ENCODE results near the gene CRELD2. TPM values are rescaled to one million over a fixed set of nuclear protein-coding genes. Genes with fewer than 3 reads are reported as not detected.
A peak's percentile ranks its signal among the peaks of the same experiment; 100 is the strongest.

Gene CRELD2
- total and polyA plus RNA-seq, 3 donors from 2014 or later = 57.9 to 64.2 (median 58.3) TPM

- no peak for DNase-seq
- Histone ChIP-seq H3K27me3 (no peaks in the 10 kb centered on the region), H3K4me3 (no peak overlapping the region), H3K4me1 (peaks cover 12% of the 10 kb centered on the region), H3K36me3 (ENCODE audit: low read depth, missing control alignments) (no peaks in the 10 kb centered on the region), H3K27ac (peak overlapping the region in 1 of 2 donors; percentile 51), H3K9me3 (no peaks in the 10 kb centered on the region)
- intact Hi-C loops (cut with DNase I; ENCODE audit: low total_unique reads) = no loop called here
- WGBS, 2 donors = 27 to 33% methylated on average over 11 to 17 of the region's 17 CpGs
- no peak for TF ChIP-seq POLR2A (IDR thresholded peaks at IDR 0.05)
- TF ChIP-seq, protein P1, sequence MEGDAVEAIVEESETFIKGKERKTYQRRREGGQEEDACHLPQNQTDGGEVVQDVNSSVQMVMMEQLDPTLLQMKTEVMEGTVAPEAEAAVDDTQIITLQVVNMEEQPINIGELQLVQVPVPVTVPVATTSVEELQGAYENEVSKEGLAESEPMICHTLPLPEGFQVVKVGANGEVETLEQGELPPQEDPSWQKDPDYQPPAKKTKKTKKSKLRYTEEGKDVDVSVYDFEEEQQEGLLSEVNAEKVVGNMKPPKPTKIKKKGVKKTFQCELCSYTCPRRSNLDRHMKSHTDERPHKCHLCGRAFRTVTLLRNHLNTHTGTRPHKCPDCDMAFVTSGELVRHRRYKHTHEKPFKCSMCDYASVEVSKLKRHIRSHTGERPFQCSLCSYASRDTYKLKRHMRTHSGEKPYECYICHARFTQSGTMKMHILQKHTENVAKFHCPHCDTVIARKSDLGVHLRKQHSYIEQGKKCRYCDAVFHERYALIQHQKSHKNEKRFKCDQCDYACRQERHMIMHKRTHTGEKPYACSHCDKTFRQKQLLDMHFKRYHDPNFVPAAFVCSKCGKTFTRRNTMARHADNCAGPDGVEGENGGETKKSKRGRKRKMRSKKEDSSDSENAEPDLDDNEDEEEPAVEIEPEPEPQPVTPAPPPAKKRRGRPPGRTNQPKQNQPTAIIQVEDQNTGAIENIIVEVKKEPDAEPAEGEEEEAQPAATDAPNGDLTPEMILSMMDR (IDR thresholded peaks at IDR 0.05) = no peak
Measured at GRCh38 chr22:49975543-49976389, 57.3 kb downstream of the CRELD2 start.

GRCh38 chr22:49976439-49977175, 58.2 kb downstream of the CRELD2 start:
- H3K36me3 ChIP-seq (ENCODE audit: low read depth, missing control alignments) = no peaks in the 10 kb centered on the region
- no peak for DNase-seq
- no peaks in the 10 kb centered on the region for H3K27me3 ChIP-seq
- TF ChIP-seq, protein P1 (IDR thresholded peaks at IDR 0.05) = no peak
- no peak overlapping the region for H3K4me3 ChIP-seq
- 61 to 68% methylated on average over 15 of the region's 15 CpGs for WGBS, 2 donors
- peaks cover 4% of the 10 kb centered on the region for H3K4me1 ChIP-seq
- H3K9me3 ChIP-seq = no peaks in the 10 kb centered on the region
- intact Hi-C loops (cut with DNase I; ENCODE audit: low total_unique reads) = no loop called here
- H3K27ac ChIP-seq = peak overlapping the region in 1 of 2 donors; percentile 51

Small RNA genes within 50 kb of the gene (microRNA-seq; reads per million reads assigned to microRNA genes)
- 0 to 2.8 reads per million in 2 donors for gene MIR6821 (ENCODE audit: borderline number of aligned reads in 2 of 2, borderline replicate concordance in 1 of 2)

Small RNA genes within 50 kb of the gene (small RNA-seq; reads per million reads assigned to genes)
- 0 to 0.28 reads per million in 2 donors for gene MIR6821

Other genes with a start within 250 kb of the CRELD2 start
- 100 to 1,000 TPM; 113 to 122 TPM for gene BRD1, start 90.8 kb upstream of the CRELD2 start, total RNA-seq
- gene BRD1, start 90.8 kb upstream of the CRELD2 start, polyA plus RNA-seq (ENCODE audit: insufficient read depth, low read depth, low replicate concordance) = 114 TPM
- gene ZBED4, start 64.8 kb upstream of the CRELD2 start, total RNA-seq = 10 to 100 TPM; 17.2 to 18.2 TPM
- 9.1 TPM for gene ZBED4, start 64.8 kb upstream of the CRELD2 start, polyA plus RNA-seq (ENCODE audit: insufficient read depth, low read depth, low replicate concordance)
- 10 to 100 TPM; 11.9 to 18.3 TPM for gene ALG12, start 196 bp upstream of the CRELD2 start, total RNA-seq
- 10.6 TPM for gene ALG12, start 196 bp upstream of the CRELD2 start, polyA plus RNA-seq (ENCODE audit: insufficient read depth, low read depth, low replicate concordance)
- gene PIM3, start 42.1 kb downstream of the CRELD2 start, total RNA-seq = 10 to 100 TPM; 68.2 to 89.9 TPM
- gene PIM3, start 42.1 kb downstream of the CRELD2 start, polyA plus RNA-seq (ENCODE audit: insufficient read depth, low read depth, low replicate concordance) = 50.8 TPM
- gene IL17REL, start 94.1 kb downstream of the CRELD2 start, total RNA-seq = under 1 TPM; 0.25 to 0.55 TPM
- 0.30 TPM for gene IL17REL, start 94.1 kb downstream of the CRELD2 start, polyA plus RNA-seq (ENCODE audit: insufficient read depth, low read depth, low replicate concordance)
- gene TTLL8, start 139.7 kb downstream of the CRELD2 start, total RNA-seq = 10 to 100 TPM in 1 of 2 donors, 1 to 10 TPM in 1; 5.1 to 11.9 TPM
- 11.3 TPM for gene TTLL8, start 139.7 kb downstream of the CRELD2 start, polyA plus RNA-seq (ENCODE audit: insufficient read depth, low read depth, low replicate concordance)
- gene MLC1, start 166.8 kb downstream of the CRELD2 start, total RNA-seq = 1 to 10 TPM; 1.3 to 1.5 TPM
- 1.3 TPM for gene MLC1, start 166.8 kb downstream of the CRELD2 start, polyA plus RNA-seq (ENCODE audit: insufficient read depth, low read depth, low replicate concordance)
- gene MOV10L1, start 171.4 kb downstream of the CRELD2 start, total RNA-seq = 10 to 100 TPM; 48.4 to 62.4 TPM
- 73.3 TPM for gene MOV10L1, start 171.4 kb downstream of the CRELD2 start, polyA plus RNA-seq (ENCODE audit: insufficient read depth, low read depth, low replicate concordance)